ENCODE measurements around the gene LMNTD2.

The LMNTD2 gene

GRCh38 chr11:535519-536454 lies 24.8 kb downstream of the LMNTD2 start, which contains the start of gene HRAS:
Gene HRAS (minus strand): TSS chr11:535576.
- DNase-seq (ENCODE audit: low read depth) = peak; percentile 98
- H3K4me3 ChIP-seq (ENCODE audit: low read depth, low read length) = peak within 1 kb of the TSS; percentile 74
- no peak for TF ChIP-seq CTCF (IDR thresholded peaks at IDR 0.05; ENCODE audit: insufficient read depth, low read depth, low read length, missing control alignments)

GRCh38 chr11:535210-535518 lies 25.4 kb downstream of the LMNTD2 start:
- no peak for TF ChIP-seq CTCF (IDR thresholded peaks at IDR 0.05; ENCODE audit: insufficient read depth, low read depth, low read length, missing control alignments)
- no peak for DNase-seq (ENCODE audit: low read depth)
- peak overlapping the region; percentile 74 for H3K4me3 ChIP-seq (ENCODE audit: low read depth, low read length)

- H3K4me3 ChIP-seq (ENCODE audit: low read depth, low read length) = peak overlapping the region; percentile 74
- peak; percentile 60 for DNase-seq (ENCODE audit: low read depth)
- no peak for TF ChIP-seq CTCF (IDR thresholded peaks at IDR 0.05; ENCODE audit: insufficient read depth, low read depth, low read length, missing control alignments)
Measured at GRCh38 chr11:534396-535209, 25.9 kb downstream of the LMNTD2 start.

- no peak for DNase-seq (ENCODE audit: low read depth)
- no peak for TF ChIP-seq CTCF (IDR thresholded peaks at IDR 0.05; ENCODE audit: insufficient read depth, low read depth, low read length, missing control alignments)
- H3K4me3 ChIP-seq (ENCODE audit: low read depth, low read length) = peak overlapping the region; percentile 74; the same call in 1 of the 2 replicates
Measured at GRCh38 chr11:533586-534395, 26.7 kb downstream of the LMNTD2 start.

- no peak overlapping the region for H3K4me3 ChIP-seq (ENCODE audit: low read depth, low read length)
- no peak for TF ChIP-seq CTCF (IDR thresholded peaks at IDR 0.05; ENCODE audit: insufficient read depth, low read depth, low read length, missing control alignments)
- DNase-seq (ENCODE audit: low read depth) = no peak
Measured at GRCh38 chr11:532986-533585, 27.5 kb downstream of the LMNTD2 start.

GRCh38 chr11:532527-532985 lies 28.0 kb downstream of the LMNTD2 start:
- no peak for DNase-seq (ENCODE audit: low read depth)
- no peak overlapping the region for H3K4me3 ChIP-seq (ENCODE audit: low read depth, low read length)
- TF ChIP-seq CTCF (IDR thresholded peaks at IDR 0.05; ENCODE audit: insufficient read depth, low read depth, low read length, missing control alignments) = no peak
